Breast epithelium (tissue), 4 donors: Measurements from ENCODE around the gene UFSP1. TPM values are rescaled to one million over a fixed set of nuclear protein-coding genes. Genes with fewer than 3 reads are reported as not detected.

ENCODE experiments used
- DNase-seq, 2 donors: peaks; one replicate each; pipeline ENCODE4 v3.0.0-alpha.2; 2019; ENCODE audit warnings: low spot score in 2 of 2
- H3K27ac ChIP-seq, 2 donors: fragments of 200-600 bp; sonication (generic) in 1 of 2; one replicate each; pipeline ENCODE4 v1.5.1; 2016 to 2019; ENCODE audit warnings: mild to moderate bottlenecking in 1 of 2
- H3K27me3 ChIP-seq, 2 donors: fragments of 200-600 bp; sonication (generic) in 1 of 2; one replicate each; pipeline versions ENCODE4 v1.5.1 to v1.6.0; 2017 to 2019; ENCODE audit warnings: control low read depth in 1 of 2, mild to moderate bottlenecking in 1 of 2
- H3K36me3 ChIP-seq: fragments of 200-600 bp; one replicate; pipeline ENCODE4 v1.5.1; 2019
- H3K4me1 ChIP-seq, 2 donors: fragments of 200-600 bp; sonication (generic); one replicate each; pipeline ENCODE4 v1.5.1; 2016 to 2019; ENCODE audit warnings: control low read depth in 1 of 2
- H3K4me3 ChIP-seq, 3 donors: fragments of 200-600 bp; sonication (generic); 1 replicate in 2 of 3; 2 replicates in 1 of 3; pipeline ENCODE4 v1.5.1; 2016 to 2019; ENCODE audit warnings: mild to moderate bottlenecking in 3 of 3, moderate library complexity in 2 of 3
- H3K9me3 ChIP-seq, 2 donors: fragments of 200-600 bp; sonication (generic) in 1 of 2; one replicate each; pipeline ENCODE4 v1.5.1; 2016 to 2019; ENCODE audit warnings: control low read depth in 1 of 2
- POLR2A ChIP-seq: fragments of 450-650 bp; IDR thresholded peaks from one replicate; pipeline ENCODE4 v1.6.1; 2016; ENCODE audit warnings: antibody characterized with exemption, mild to moderate bottlenecking, moderate library complexity
- POLR2AphosphoS5 ChIP-seq, 3 donors: sonication (generic); formaldehyde crosslinking; IDR thresholded peaks; one replicate each; pipeline ENCODE4 v1.6.1; 2017; ENCODE audit warnings: antibody characterized with exemption in 3 of 3
- intact Hi-C: fragments of 100-400 bp; cut with DNase I; formaldehyde crosslinking; loops from one replicate; pipeline ENCODE4 v1.15.1; 2023; ENCODE audit warnings: low total_unique reads
- total RNA-seq, 3 donors: library from RNA; depleted of rRNA; stranded (reverse); fragments of >200 nt; gene quantifications; one replicate each; pipeline ENCODE4 v1.1.0, GENCODE V29; 2016
- TF ChIP-seq, protein P1 (sequence below), 3 donors: fragments of 450-650 bp; IDR thresholded peaks; one replicate each; pipeline ENCODE4 v1.5.1; 2016 to 2017; ENCODE audit warnings: antibody characterized with exemption in 3 of 3, mild to moderate bottlenecking in 3 of 3, moderate library complexity in 3 of 3

Gene UFSP1
- total RNA-seq, 3 donors from 2014 or later: 2.9 to 4.2 (median 3.7) TPM

GRCh38 chr7:100873599-100874299 lies 15.8 kb downstream of the UFSP1 start:
- no peak for DNase-seq
- Histone ChIP-seq H3K4me3 (peak overlapping the region; percentile 76 to 95 (median 93)), H3K9me3 (no peaks in the 10 kb centered on the region), H3K4me1 (peaks cover 11 to 16% of the 10 kb centered on the region in 2 donors), H3K36me3 (no peaks in the 10 kb centered on the region), H3K27me3 (no peaks in the 10 kb centered on the region), H3K27ac (peak overlapping the region; percentile 97)
- intact Hi-C loops: no loop called here
- TF ChIP-seq POLR2A: no peak
- no peak for TF ChIP-seq POLR2AphosphoS5 (IDR thresholded peaks at IDR 0.05)
- TF ChIP-seq, protein P1, sequence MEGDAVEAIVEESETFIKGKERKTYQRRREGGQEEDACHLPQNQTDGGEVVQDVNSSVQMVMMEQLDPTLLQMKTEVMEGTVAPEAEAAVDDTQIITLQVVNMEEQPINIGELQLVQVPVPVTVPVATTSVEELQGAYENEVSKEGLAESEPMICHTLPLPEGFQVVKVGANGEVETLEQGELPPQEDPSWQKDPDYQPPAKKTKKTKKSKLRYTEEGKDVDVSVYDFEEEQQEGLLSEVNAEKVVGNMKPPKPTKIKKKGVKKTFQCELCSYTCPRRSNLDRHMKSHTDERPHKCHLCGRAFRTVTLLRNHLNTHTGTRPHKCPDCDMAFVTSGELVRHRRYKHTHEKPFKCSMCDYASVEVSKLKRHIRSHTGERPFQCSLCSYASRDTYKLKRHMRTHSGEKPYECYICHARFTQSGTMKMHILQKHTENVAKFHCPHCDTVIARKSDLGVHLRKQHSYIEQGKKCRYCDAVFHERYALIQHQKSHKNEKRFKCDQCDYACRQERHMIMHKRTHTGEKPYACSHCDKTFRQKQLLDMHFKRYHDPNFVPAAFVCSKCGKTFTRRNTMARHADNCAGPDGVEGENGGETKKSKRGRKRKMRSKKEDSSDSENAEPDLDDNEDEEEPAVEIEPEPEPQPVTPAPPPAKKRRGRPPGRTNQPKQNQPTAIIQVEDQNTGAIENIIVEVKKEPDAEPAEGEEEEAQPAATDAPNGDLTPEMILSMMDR (IDR thresholded peaks at IDR 0.05): no peak

DNA sequence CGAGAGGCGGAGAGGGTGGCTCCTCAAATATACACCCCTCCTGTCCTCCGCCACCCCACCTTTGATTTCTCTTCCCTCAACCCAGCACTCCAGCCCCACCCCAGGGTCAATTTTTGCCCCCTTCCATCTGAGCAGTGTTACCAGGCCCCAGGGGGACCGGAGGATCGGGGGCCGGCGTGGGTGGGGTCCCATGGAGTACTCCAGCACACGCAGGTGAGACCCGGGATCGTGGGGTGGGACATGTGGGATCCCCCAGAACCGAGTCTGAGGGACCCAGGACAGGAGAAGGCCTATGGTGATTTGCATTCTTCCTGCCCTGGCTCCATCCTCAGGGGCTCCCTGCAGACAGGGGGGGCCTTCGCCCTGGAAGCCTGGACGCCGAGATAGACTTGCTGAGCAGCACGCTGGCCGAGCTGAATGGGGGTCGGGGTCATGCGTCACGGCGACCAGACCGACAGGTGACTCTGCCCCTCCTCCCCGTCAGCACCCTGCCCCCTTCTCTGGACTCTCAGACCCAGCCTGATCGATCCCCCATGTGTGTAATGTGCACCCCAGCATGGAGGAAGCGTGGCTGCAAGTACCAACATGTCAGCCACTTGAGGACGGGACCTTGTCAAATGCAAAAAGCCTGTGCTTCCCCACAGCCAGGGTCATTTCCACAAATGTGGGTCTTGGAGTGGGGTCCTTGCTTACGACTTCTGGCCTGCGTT lies 21.6 kb downstream of the UFSP1 start:
- Histone ChIP-seq H3K36me3 (no peaks in the 10 kb centered on the region), H3K27ac (peak overlapping the region; percentile 99 to 100)
- no peak for DNase-seq

GRCh38 chr7:100867040-100867775 lies 22.3 kb downstream of the UFSP1 start, which contains the start of gene TRIP6:
Gene TRIP6 (plus strand): TSS chr7:100867387. CDS start chr7:100867498, 111 bp downstream.
- peak in 2 of 3 donors; percentile 58 to 73 for TF ChIP-seq POLR2AphosphoS5 (IDR thresholded peaks at IDR 0.05)
- no peak for TF ChIP-seq POLR2A
- intact Hi-C loops: loop anchor here (10.0 kb wide), 1 partner anchor 162 kb away; the partner anchor contains the start of gene POP7
- Histone ChIP-seq H3K27ac (peak within 1 kb of the TSS; percentile 99 to 100), H3K4me3 (peak within 1 kb of the TSS; percentile 88 to 98 (median 97)), H3K9me3 (no peaks in the 10 kb centered on the region), H3K36me3 (no peaks in the 10 kb centered on the region), H3K4me1 (peaks cover 12 to 18% of the 10 kb centered on the region in 2 donors), H3K27me3 (no peaks in the 10 kb centered on the region)
- DNase-seq: peak; percentile 88 to 90

More for the DNA sequence above, 21.6 kb downstream of the UFSP1 start:
- intact Hi-C loops: loop anchor here (10.0 kb wide), 1 partner anchor 163 kb away; the partner anchor contains the start of gene POP7
- Histone ChIP-seq H3K4me1 (peaks cover 12 to 18% of the 10 kb centered on the region in 2 donors), H3K4me3 (peak overlapping the region; percentile 88 to 98 (median 97)), H3K27me3 (no peaks in the 10 kb centered on the region), H3K9me3 (no peaks in the 10 kb centered on the region)
- TF ChIP-seq, protein P1 (IDR thresholded peaks at IDR 0.05): no peak
- TF ChIP-seq POLR2AphosphoS5 (IDR thresholded peaks at IDR 0.05): no peak
- TF ChIP-seq POLR2A: no peak

GRCh38 chr7:100866729-100867039 lies 22.8 kb downstream of the UFSP1 start:
- TF ChIP-seq POLR2A (no peak), POLR2AphosphoS5 (IDR thresholded peaks at IDR 0.05) (no peak)
- TF ChIP-seq, protein P1 (IDR thresholded peaks at IDR 0.05): no peak
- Histone ChIP-seq H3K4me1 (peaks cover 12 to 18% of the 10 kb centered on the region in 2 donors), H3K27ac (peak overlapping the region; percentile 99 to 100), H3K4me3 (peak overlapping the region; percentile 88 to 98 (median 97)), H3K27me3 (no peaks in the 10 kb centered on the region), H3K36me3 (no peaks in the 10 kb centered on the region), H3K9me3 (no peaks in the 10 kb centered on the region)
- intact Hi-C loops: loop anchor here (10.0 kb wide), 1 partner anchor 162 kb away; the partner anchor contains the start of gene POP7
- DNase-seq: no peak
